Measurements from ENCODE around the gene PLXNB2.
A peak's percentile ranks its signal among the peaks of the same experiment; 100 is the strongest.

The PLXNB2 gene

DNA sequence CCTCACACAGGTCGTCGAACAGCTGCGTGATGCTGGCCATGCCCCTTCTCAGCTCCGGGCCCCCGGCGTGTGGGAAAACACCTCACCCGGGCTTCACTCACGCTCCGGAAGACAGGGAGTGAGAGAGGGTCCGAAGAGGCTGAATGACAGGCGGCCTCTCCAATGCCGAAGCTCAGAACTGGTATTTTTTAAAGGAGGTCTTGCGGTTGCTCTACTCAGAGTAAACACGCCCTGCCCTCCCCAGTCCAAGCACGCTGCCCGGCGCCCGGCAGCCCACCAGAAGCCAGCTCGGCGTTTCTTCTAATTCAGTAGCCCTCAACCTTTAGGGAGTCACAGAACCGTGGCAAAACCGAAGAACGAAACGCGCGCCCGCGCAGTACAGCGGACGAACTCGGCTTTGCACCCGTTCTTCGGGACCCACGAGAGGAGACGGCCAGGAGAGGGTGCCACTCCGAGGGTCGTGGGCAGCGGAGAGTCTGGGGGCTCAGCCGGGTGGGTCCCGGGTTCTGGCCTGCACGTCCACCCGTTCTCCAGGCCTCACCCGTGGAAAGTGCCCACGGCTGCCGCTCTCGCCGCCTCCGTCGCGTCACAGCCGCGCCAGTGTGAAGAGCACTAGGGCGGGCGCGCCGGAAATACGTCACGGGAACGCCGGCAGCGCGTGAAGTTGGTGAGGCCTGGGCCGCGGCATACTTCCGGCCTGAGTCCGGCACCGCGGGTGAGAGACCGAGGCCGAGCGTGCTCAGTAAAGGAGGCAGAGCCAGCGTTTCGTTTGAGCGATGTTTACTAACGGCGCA lies 62.8 kb downstream of the PLXNB2 start, which contains the start of gene TUBGCP6:
TUBGCP6 (minus strand) TSS at position 604 of the 794 bp plus-strand sequence; CDS start at position 40, 564 bp downstream.
- TF ChIP-seq, protein P1, sequence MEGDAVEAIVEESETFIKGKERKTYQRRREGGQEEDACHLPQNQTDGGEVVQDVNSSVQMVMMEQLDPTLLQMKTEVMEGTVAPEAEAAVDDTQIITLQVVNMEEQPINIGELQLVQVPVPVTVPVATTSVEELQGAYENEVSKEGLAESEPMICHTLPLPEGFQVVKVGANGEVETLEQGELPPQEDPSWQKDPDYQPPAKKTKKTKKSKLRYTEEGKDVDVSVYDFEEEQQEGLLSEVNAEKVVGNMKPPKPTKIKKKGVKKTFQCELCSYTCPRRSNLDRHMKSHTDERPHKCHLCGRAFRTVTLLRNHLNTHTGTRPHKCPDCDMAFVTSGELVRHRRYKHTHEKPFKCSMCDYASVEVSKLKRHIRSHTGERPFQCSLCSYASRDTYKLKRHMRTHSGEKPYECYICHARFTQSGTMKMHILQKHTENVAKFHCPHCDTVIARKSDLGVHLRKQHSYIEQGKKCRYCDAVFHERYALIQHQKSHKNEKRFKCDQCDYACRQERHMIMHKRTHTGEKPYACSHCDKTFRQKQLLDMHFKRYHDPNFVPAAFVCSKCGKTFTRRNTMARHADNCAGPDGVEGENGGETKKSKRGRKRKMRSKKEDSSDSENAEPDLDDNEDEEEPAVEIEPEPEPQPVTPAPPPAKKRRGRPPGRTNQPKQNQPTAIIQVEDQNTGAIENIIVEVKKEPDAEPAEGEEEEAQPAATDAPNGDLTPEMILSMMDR (conservative IDR thresholded peaks at IDR 0.05): no peak; the same call in 1 of the 2 replicates
- peak; percentile 86 for TF ChIP-seq ZFX (IDR thresholded peaks at IDR 0.05)
- peak within 1 kb of the TSS; percentile 84 for H3K27ac ChIP-seq

DNA sequence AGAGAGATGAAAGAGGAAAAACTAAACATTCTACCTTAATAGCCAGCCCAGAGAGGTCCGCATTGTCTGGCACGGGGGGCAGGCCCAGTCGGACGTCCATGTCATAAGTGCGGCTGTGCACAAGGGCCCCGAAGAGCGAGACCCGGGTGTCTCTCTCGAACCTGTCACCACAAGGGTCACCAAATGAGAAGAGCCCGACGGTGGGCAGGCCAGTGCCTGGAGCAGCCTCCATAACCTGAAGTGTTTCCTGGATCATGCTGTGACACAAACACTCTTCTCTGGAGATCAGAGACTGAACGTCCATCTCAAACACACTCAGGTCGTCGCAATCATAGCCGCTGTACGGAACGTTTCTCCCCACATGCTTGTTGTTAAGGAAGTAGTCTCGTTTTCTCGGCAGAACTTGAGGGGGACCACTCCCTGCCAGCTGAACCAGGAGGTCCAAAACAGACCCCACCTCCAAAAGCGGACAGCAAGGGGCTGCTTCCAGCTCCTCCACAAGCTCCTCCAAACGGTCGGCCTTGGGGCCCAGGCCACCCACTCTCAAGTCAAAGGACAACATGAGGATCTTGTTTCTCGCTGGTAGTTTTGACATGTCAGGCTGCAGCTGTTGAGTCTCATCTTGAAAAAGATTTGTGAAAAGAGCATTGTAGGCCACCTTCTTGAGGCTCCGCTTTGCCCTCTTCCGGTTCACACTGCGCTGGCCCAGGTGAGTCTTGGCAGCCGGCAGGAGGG lies 63.6 kb downstream of the PLXNB2 start:
- TF ChIP-seq, protein P1 (conservative IDR thresholded peaks at IDR 0.05): no peak
- TF ChIP-seq ZFX (IDR thresholded peaks at IDR 0.05): no peak
- peak overlapping the region; percentile 84 for H3K27ac ChIP-seq

DNA sequence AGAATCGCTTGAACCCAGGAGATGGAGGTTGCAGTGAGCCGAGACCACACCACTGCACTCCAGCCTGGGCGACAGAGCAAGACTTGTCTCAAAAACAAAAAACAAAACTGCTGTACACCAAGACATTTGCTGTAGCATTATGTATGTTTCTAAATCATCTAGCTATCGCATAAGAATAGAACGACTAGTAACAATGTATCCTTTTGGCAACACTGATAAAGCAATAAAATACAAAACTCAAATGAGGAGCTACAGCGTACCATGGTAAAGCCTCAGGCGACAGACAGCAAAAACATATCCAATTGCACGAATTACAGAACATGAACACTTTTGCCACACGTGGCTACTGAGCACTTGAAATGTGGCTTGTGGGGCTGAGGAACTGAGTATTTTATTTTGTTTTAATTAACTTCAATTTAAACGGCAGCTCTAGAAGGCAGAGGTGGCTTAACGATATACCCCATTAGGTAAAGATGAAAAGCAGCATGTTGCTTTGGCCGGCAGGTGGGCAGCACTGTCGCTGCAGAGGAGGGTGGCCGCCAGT lies 65.0 kb downstream of the PLXNB2 start:
- TF ChIP-seq ZFX (IDR thresholded peaks at IDR 0.05): no peak
- TF ChIP-seq, protein P1 (conservative IDR thresholded peaks at IDR 0.05): no peak
- H3K27ac ChIP-seq: peak overlapping the region; percentile 84; the same call in 1 of the 2 replicates

DNA sequence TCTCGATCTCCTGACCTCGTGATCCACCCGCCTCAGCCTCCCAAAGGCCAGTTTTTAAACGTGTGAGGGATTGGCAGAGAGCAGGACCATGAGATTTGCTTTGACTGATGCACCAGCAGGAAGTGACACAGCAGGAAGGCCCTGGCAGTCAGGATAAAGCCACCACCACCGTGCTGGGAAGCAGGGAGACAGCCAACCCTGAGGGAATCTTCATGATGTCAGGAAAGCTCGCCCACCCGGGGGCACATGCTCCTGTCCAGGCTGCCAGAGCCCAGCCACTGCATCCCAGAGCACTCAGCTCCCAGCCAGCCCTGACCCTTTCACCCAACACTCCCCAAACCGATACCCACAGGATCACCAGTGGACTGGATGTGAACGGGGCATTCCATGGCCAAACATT lies 68.7 kb downstream of the PLXNB2 start:
- no peak for TF ChIP-seq ZFX (IDR thresholded peaks at IDR 0.05)
- TF ChIP-seq, protein P1 (conservative IDR thresholded peaks at IDR 0.05): no peak
- peak overlapping the region; percentile 38; the same call in 1 of the 2 replicates for H3K27ac ChIP-seq

DNA sequence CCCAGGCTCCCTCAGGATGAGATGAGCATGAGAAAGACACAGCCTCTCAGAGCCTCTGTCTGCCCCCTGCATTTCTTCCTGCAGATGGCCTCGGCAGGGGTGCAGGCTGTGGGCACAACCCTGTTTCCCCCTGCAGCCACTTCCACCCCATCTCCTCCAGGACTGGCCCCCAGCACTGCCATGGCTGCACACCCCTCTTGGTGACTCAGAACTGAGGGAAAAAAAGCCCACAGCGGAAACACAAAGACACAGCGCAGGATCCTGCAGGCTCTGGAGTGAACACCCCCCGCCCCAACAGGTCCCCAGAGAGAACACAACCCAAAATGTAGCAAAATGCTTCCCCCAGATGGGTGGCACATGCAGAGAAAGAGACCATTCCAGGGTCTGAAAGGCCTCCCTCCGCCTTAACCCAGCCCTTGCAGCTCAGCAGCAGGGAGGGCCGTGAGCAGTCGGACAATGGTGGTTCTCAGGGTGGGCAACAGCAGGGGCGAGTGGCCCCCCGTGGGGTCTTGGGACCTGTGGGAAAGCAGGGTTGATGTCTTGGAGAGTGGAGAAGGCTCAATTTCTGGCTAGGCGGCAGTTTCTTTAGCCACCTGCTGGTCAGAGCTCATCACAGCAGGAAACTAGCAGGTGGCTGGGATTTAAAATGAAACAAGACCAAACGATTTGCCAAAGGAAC lies 70.6 kb downstream of the PLXNB2 start:
- no peak for TF ChIP-seq ZFX (IDR thresholded peaks at IDR 0.05)
- TF ChIP-seq, protein P1 (conservative IDR thresholded peaks at IDR 0.05): peak; percentile 81

DNA sequence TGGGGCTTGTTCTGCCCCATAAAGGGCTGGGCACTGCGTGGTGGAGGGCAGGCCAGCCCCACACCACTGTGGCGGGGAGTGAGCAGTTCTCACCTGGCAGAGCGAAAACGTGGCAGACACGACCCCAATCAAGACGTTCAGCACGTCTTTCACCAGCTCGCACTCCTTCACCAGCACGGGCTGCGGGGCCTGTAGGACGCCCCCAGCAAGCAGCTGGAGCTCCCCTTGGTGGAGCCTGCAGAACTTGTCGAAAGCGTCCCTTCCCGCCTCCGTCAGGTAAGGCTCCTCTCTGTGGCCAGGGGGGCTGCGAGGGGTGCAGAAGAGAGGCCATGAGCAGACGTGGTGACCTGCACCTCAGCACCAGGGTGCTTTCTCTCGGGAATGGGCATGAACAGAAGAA lies 74.2 kb downstream of the PLXNB2 start:
- no peak overlapping the region for H3K27ac ChIP-seq
- TF ChIP-seq, protein P1 (conservative IDR thresholded peaks at IDR 0.05): no peak
- TF ChIP-seq ZFX (IDR thresholded peaks at IDR 0.05): no peak

More for the DNA sequence above, 70.6 kb downstream of the PLXNB2 start:
- H3K27ac ChIP-seq: peak overlapping the region; percentile 12; the same call in 1 of the 2 replicates
